Cardiac muscle cell (in vitro differentiated cells and primary cell): ENCODE measurements around the gene IL17RB. TPM values are rescaled to one million over a fixed set of nuclear protein-coding genes. Genes with fewer than 3 reads are reported as not detected.

Source experiments
- DNase-seq, 2 donors: peaks; one replicate each; pipeline versions ENCODE4 v3.0.0 to v3.0.0-alpha.2; 2010 to 2017; ENCODE audit warnings: low read depth in 1 of 2, low spot score in 1 of 2
- H3K27ac ChIP-seq: fragments of 200-600 bp; sonication (generic); 2 replicates; pipeline ENCODE4 v1.5.1; 2016
- H3K27me3 ChIP-seq: fragments of 200-600 bp; sonication (generic); 2 replicates; pipeline ENCODE4 v1.6.0; 2016; ENCODE audit warnings: control low read depth
- H3K36me3 ChIP-seq: fragments of 200-600 bp; sonication (generic); 2 replicates; pipeline ENCODE4 v1.5.1; 2016; ENCODE audit warnings: control low read depth
- H3K4me1 ChIP-seq: fragments of 200-600 bp; sonication (generic); 2 replicates; pipeline ENCODE4 v1.8.1; 2017; ENCODE audit warnings: low read depth, mild to moderate bottlenecking, mixed run types
- H3K4me3 ChIP-seq: fragments of 200-600 bp; sonication (generic); 2 replicates; pipeline ENCODE4 v1.5.1; 2016; ENCODE audit warnings: mild to moderate bottlenecking
- H3K9me3 ChIP-seq: fragments of 200-600 bp; sonication (generic); 2 replicates; pipeline ENCODE4 v1.5.1; 2017; ENCODE audit warnings: low read depth, mild to moderate bottlenecking, control low read depth
- CTCF ChIP-seq: IDR thresholded peaks from 2 replicates; pipeline ENCODE4 v1.5.1; 2012; ENCODE audit warnings: low read depth, mild to moderate bottlenecking, low read length
- polyA plus RNA-seq: library from polyadenylated mRNA; unstranded; fragments of >200 nt; fragmentation: Nextera tagmentation; extraction: Ambion mirVana; gene quantifications from 2 replicates; pipeline ENCODE4 v1.2.1, GENCODE V29; 2016
- total RNA-seq: library from RNA; depleted of rRNA; stranded (reverse); fragments of >200 nt; gene quantifications from 2 replicates; pipeline ENCODE4 v1.2.3, GENCODE V29; 2016

The IL17RB gene
- total and polyA plus RNA-seq, 2 experiments from 2014 or later, result 11.5 to 13.1 TPM

- TF ChIP-seq CTCF, result no peak
- peak overlapping the region; percentile 53 for H3K4me3 ChIP-seq
- H3K27ac ChIP-seq, result no peak overlapping the region
- H3K4me1 ChIP-seq, result peaks cover 7% of the 10 kb centered on the region
- H3K9me3 ChIP-seq, result no peaks in the 10 kb centered on the region
- no peaks in the 10 kb centered on the region for H3K36me3 ChIP-seq
- DNase-seq, result no peak
- peaks cover 5% of the 10 kb centered on the region for H3K27me3 ChIP-seq
Measured at GRCh38 chr3:53846851-53847155, 435 bp downstream of the IL17RB start.

GRCh38 chr3:53849916-53850315 lies 3.5 kb downstream of the IL17RB start:
- Histone ChIP-seq H3K27me3 (peaks cover 5% of the 10 kb centered on the region), H3K27ac (no peak overlapping the region), H3K4me1 (peaks cover 5% of the 10 kb centered on the region), H3K4me3 (no peak overlapping the region), H3K9me3 (no peaks in the 10 kb centered on the region), H3K36me3 (no peaks in the 10 kb centered on the region)
- DNase-seq, result no peak
- TF ChIP-seq CTCF, result no peak

- peaks cover 5% of the 10 kb centered on the region for H3K27me3 ChIP-seq
- no peaks in the 10 kb centered on the region for H3K36me3 ChIP-seq
- H3K4me3 ChIP-seq, result no peak overlapping the region
- no peak for TF ChIP-seq CTCF
- H3K4me1 ChIP-seq, result no peaks in the 10 kb centered on the region
- H3K9me3 ChIP-seq, result no peaks in the 10 kb centered on the region
- DNase-seq, result peak; percentile 41 to 80
- H3K27ac ChIP-seq, result no peak overlapping the region
Measured at GRCh38 chr3:53850895-53851294, 4.5 kb downstream of the IL17RB start.

GRCh38 chr3:53856964-53857363 lies 10.6 kb downstream of the IL17RB start:
- no peak for DNase-seq
- no peaks in the 10 kb centered on the region for H3K27me3 ChIP-seq
- H3K4me3 ChIP-seq, result no peak overlapping the region
- peaks cover 14% of the 10 kb centered on the region for H3K36me3 ChIP-seq
- no peak for TF ChIP-seq CTCF
- H3K9me3 ChIP-seq, result no peaks in the 10 kb centered on the region
- no peak overlapping the region for H3K27ac ChIP-seq
- H3K4me1 ChIP-seq, result no peaks in the 10 kb centered on the region

- H3K4me1 ChIP-seq, result no peaks in the 10 kb centered on the region
- H3K27ac ChIP-seq, result no peak overlapping the region
- DNase-seq, result no peak
- no peaks in the 10 kb centered on the region for H3K9me3 ChIP-seq
- H3K4me3 ChIP-seq, result no peak overlapping the region
- no peak for TF ChIP-seq CTCF
- H3K27me3 ChIP-seq, result no peaks in the 10 kb centered on the region
- peaks cover 17% of the 10 kb centered on the region for H3K36me3 ChIP-seq
Measured at GRCh38 chr3:53858096-53858741, 11.9 kb downstream of the IL17RB start.
